ENCODE results near the gene NTN5.

NTN5 gene

DNA sequence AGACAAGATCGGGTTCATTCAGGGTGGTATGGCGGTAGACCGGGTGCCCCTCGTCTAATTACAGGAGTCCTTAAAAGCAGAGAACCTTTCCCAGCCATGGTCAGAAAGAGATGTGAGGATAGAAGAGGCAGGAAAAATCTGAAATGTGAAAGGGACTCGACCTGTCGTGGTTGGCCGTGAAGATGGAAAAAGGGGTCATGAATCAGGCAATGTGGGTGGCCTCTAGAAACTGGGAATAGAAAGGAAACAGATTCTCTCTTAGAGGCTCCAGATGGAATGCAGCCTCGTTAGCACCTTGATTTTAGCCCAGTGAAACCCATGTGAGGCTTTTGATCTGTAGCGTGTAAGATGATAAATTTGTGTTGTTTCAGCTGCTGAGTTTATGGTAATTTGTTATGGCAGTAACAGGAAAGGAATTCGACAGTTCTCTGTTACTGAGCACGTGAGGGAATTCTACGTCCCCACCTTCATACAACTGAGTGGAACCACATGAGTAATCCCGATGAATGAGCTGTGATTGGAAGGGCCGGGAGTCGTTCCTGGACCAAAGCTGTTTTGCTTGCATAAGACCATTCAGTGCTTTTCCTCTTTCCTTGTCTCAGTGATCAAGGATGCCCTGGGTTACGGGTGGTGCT is 15.9 kb downstream of the NTN5 start:
- TF ChIP-seq FOXA1 (IDR thresholded peaks at IDR 0.05) = no peak
- no peak for TF ChIP-seq TARDBP (IDR thresholded peaks at IDR 0.05)
- TF ChIP-seq HDGF (IDR thresholded peaks at IDR 0.05; ENCODE audit: borderline replicate concordance) = no peak
- TF ChIP-seq NFRKB (IDR thresholded peaks at IDR 0.05) = no peak
- no peak for TF ChIP-seq BHLHE40 (IDR thresholded peaks at IDR 0.05; ENCODE audit: borderline replicate concordance)
- no peak for TF ChIP-seq ELF4 (IDR thresholded peaks at IDR 0.05)
- TF ChIP-seq ZNF384 (IDR thresholded peaks at IDR 0.05) = no peak
- TF ChIP-seq PKNOX1 (IDR thresholded peaks at IDR 0.05) = no peak
- no peak for TF ChIP-seq CTBP1 (IDR thresholded peaks at IDR 0.05; ENCODE audit: borderline replicate concordance)
- TF ChIP-seq LEF1 (IDR thresholded peaks at IDR 0.05; ENCODE audit: borderline replicate concordance) = no peak
- no peak for TF ChIP-seq L3MBTL2 (conservative IDR thresholded peaks at IDR 0.05)
- no peak for TF ChIP-seq FOXM1 (IDR thresholded peaks at IDR 0.05; ENCODE audit: borderline replicate concordance)
- TF ChIP-seq SP1 (IDR thresholded peaks at IDR 0.05) = no peak
- no peak for TF ChIP-seq FOXK2 (IDR thresholded peaks at IDR 0.05)
- no peak for TF ChIP-seq ARNT (IDR thresholded peaks at IDR 0.05)
- ChIA-PET CTCF (no interaction called here), POLR2A (interaction anchor here (0.6 to 1.1 kb wide), 4 partner anchors 11 to 621 kb away, joined by 3 to 4 read pairs (median 4); partner anchors contain the start of genes BCAT2 and CA11)
- no peak for DNase-seq (ENCODE audit: extremely low spot score)

DNA sequence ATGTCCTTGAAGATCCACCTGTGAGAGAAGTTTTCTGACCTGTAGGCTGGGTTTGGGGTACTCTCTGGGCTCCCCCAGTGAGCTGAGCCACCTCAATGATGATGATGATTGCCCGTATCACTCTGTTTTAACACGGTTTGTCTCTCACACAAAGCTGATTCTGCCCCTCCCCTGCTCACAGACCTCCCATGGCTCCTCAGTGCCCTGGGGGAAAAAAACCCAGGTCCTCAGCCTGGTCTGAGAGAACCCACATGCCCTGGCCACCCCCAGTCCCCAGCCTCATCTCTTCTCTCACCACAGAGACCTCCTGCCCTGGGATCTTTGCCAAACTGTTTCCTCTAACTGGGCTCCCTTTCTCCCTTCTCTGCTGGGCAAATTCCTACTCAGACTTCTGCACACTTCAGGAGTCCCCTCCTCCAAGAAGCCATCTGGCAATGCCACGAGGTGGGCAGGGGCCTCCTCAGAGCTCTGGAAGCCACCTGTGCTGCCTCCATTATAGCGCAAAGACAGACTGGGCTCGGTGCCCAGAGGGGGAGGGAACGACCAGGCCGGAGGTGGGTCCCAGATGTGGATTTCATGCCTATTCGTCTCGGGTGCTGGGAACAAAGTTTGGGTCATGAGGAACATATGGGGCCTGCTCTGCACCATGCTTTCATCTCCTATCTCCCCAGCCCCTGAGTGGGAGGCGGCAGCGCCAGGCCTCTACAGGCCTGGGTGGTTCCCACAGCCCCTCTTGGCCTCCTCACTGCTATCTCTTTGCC is 18.3 kb downstream of the NTN5 start:
- ChIA-PET CTCF (no interaction called here), POLR2A (interaction anchor here (0.6 kb wide), 1 partner anchor 35 kb away, joined by 3 read pairs; the partner anchor contains the start of genes RPL18 and SPHK2)
- TF ChIP-seq FOXK2 (IDR thresholded peaks at IDR 0.05) (no peak), ARNT (IDR thresholded peaks at IDR 0.05) (no peak), FOXM1 (IDR thresholded peaks at IDR 0.05; ENCODE audit: borderline replicate concordance) (no peak), BHLHE40 (IDR thresholded peaks at IDR 0.05; ENCODE audit: borderline replicate concordance) (no peak), HDGF (IDR thresholded peaks at IDR 0.05; ENCODE audit: borderline replicate concordance) (no peak), PKNOX1 (IDR thresholded peaks at IDR 0.05) (no peak), NFRKB (IDR thresholded peaks at IDR 0.05) (no peak), CTBP1 (IDR thresholded peaks at IDR 0.05; ENCODE audit: borderline replicate concordance) (no peak), SUZ12 (IDR thresholded peaks at IDR 0.05) (no peak), SP1 (IDR thresholded peaks at IDR 0.05) (no peak), ELF4 (IDR thresholded peaks at IDR 0.05) (no peak), L3MBTL2 (conservative IDR thresholded peaks at IDR 0.05) (no peak), LEF1 (IDR thresholded peaks at IDR 0.05; ENCODE audit: borderline replicate concordance) (no peak), TARDBP (IDR thresholded peaks at IDR 0.05) (no peak), ZNF384 (IDR thresholded peaks at IDR 0.05) (no peak), FOXA1 (IDR thresholded peaks at IDR 0.05) (no peak)
- no peak for DNase-seq (ENCODE audit: extremely low spot score)

GRCh38 chr19:48651683-48652048 is 21.2 kb downstream of the NTN5 start:
- CTCF ChIA-PET = no interaction called here
- DNase-seq (ENCODE audit: extremely low spot score) = no peak
- POLR2A ChIA-PET = no interaction called here
- TF ChIP-seq L3MBTL2 (conservative IDR thresholded peaks at IDR 0.05) (no peak), ELF4 (IDR thresholded peaks at IDR 0.05) (no peak), CTBP1 (IDR thresholded peaks at IDR 0.05; ENCODE audit: borderline replicate concordance) (no peak), ARNT (IDR thresholded peaks at IDR 0.05) (no peak), LEF1 (IDR thresholded peaks at IDR 0.05; ENCODE audit: borderline replicate concordance) (no peak), SUZ12 (IDR thresholded peaks at IDR 0.05) (no peak), NFRKB (IDR thresholded peaks at IDR 0.05) (no peak), TARDBP (IDR thresholded peaks at IDR 0.05) (no peak), PKNOX1 (IDR thresholded peaks at IDR 0.05) (no peak), FOXM1 (IDR thresholded peaks at IDR 0.05; ENCODE audit: borderline replicate concordance) (no peak), HDGF (IDR thresholded peaks at IDR 0.05; ENCODE audit: borderline replicate concordance) (no peak), FOXA1 (IDR thresholded peaks at IDR 0.05) (no peak), SP1 (IDR thresholded peaks at IDR 0.05) (no peak)

DNA sequence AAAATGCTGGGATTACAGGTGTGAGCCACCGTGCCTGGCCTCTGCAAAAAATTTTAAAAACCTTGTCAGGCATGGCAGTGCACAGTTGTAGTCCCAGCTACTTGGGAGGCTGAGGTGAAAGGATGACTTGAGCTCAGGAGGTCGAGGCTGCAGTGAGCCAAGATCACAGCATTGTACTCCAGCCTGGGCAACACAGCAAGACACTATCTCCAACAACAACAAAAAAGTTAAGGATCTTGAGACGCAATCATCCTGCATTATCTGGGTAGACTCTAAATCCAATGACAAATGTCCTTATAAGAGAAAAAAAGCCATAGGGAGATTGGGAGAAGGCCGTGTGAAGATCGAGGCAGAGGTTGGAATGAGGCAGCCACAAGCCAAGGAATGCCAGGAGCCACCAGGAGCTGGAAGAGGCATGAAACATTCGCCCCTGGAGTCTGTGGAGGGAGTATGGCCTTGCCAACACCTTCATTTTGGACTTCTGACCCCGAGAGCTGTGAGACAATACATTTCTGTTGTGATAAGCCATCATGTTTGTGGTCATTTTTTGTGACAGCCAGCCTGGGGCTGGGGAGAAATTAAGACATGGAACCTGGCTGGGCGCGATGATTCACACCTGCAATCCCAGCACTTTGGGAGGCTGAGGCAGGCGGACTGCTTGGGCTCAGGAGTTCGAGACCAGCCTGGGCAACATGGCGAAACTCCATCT is 21.7 kb downstream of the NTN5 start:
- TF ChIP-seq ZNF384 (IDR thresholded peaks at IDR 0.05) (no peak), SUZ12 (IDR thresholded peaks at IDR 0.05) (no peak), NFRKB (IDR thresholded peaks at IDR 0.05) (no peak), FOXM1 (IDR thresholded peaks at IDR 0.05; ENCODE audit: borderline replicate concordance) (no peak), TARDBP (IDR thresholded peaks at IDR 0.05) (no peak), CTBP1 (IDR thresholded peaks at IDR 0.05; ENCODE audit: borderline replicate concordance) (no peak), BHLHE40 (IDR thresholded peaks at IDR 0.05; ENCODE audit: borderline replicate concordance) (no peak), LEF1 (IDR thresholded peaks at IDR 0.05; ENCODE audit: borderline replicate concordance) (no peak), ARNT (IDR thresholded peaks at IDR 0.05) (no peak), PKNOX1 (IDR thresholded peaks at IDR 0.05) (no peak)
- ChIA-PET CTCF (no interaction called here), POLR2A (no interaction called here)
- no peak for DNase-seq (ENCODE audit: extremely low spot score)

Measured in HEK293T (cell line).